A549 (cell line): Measurements from ENCODE around the gene RAD51B. TPM values are rescaled to one million over a fixed set of nuclear protein-coding genes. Genes with fewer than 3 reads are reported as not detected.
A peak's percentile ranks its signal among the peaks of the same experiment; 100 is the strongest.

Experiments used
- ATAC-seq, 2 experiments: fragments of 200-7000 bp in 1 of 2; fragments of >200 bp in 1 of 2; cut with Nextera tagmentation in 1 of 2; cut with Tn5 transposase in 1 of 2; 3 replicates each; pipeline versions ENCODE4 v1.8.0 to v1.9.1; 2018 to 2020; ENCODE audit warnings: mild to moderate bottlenecking in 1 of 2, moderate library complexity in 1 of 2
- CTCF ChIA-PET: fragments of 300-600 bp; sonication (Branson Sonifier 250); formaldehyde crosslinking; extraction: SDS; loops from one replicate; lab custom pipeline; 2021; ENCODE audit warnings: antibody characterized with exemption, inconsistent platforms; lab: Yijun Ruan, JAX
- POLR2A ChIA-PET: fragments of 350-600 bp; formaldehyde crosslinking; extraction: SDS; loops from one replicate; lab custom pipeline; 2021; ENCODE audit warnings: antibody characterized with exemption, inconsistent platforms; lab: Yijun Ruan, JAX
- DNase-seq, 2 experiments: peaks; one replicate each; pipeline versions ENCODE4 v3.0.0 to v3.0.0-alpha.2; 2011 to 2016; ENCODE audit warnings: low read depth in 1 of 2, low spot score in 1 of 2
- FAIRE-seq: peaks from 2 replicates; lab custom pipeline; 2011; peaks lifted over from hg19 to GRCh38; lab: Jason Lieb, UNC
- H3K27ac ChIP-seq, 2 experiments: fragments of >200 bp; sonication (Bioruptor Twin); formaldehyde crosslinking; 3 replicates each; pipeline ENCODE4 v1.5.1; 2016 to 2017
- H3K4me1 ChIP-seq: fragments of >200 bp; sonication (Bioruptor Twin); formaldehyde crosslinking; 3 replicates; pipeline ENCODE4 v1.6.1; 2016
- H3K4me2 ChIP-seq: fragments of >200 bp; sonication (Bioruptor Twin); formaldehyde crosslinking; 3 replicates; pipeline ENCODE4 v1.6.1; 2016
- H3K4me3 ChIP-seq: fragments of >200 bp; sonication (Bioruptor Twin); formaldehyde crosslinking; 3 replicates; pipeline ENCODE4 v1.5.1; 2016
- H3K9me3 ChIP-seq: fragments of >200 bp; sonication (Bioruptor Twin); formaldehyde crosslinking; 3 replicates; pipeline ENCODE4 v1.6.1; 2016
- BHLHE40 ChIP-seq: IDR thresholded peaks from 2 replicates; pipeline ENCODE4 v1.6.1; 2012; ENCODE audit warnings: low read depth, low read length, inconsistent platforms
- CBX2 ChIP-seq: fragments of 200-600 bp; sonication (generic); IDR thresholded peaks from 2 replicates; pipeline ENCODE4 v1.6.1; 2016; ENCODE audit warnings: low read depth, mild to moderate bottlenecking, borderline replicate concordance
- CBX8 ChIP-seq: fragments of 200-600 bp; sonication (generic); IDR thresholded peaks from 2 replicates; pipeline ENCODE4 v1.6.1; 2016
- CEBPB ChIP-seq, 2 experiments: fragments of >200 bp in 1 of 2; sonication (Bioruptor Twin) in 1 of 2; formaldehyde crosslinking in 1 of 2; IDR thresholded peaks; 2 replicates each; pipeline ENCODE4 v1.6.1; 2012 to 2016
- CHD2 ChIP-seq: fragments of 150-350 bp; IDR thresholded peaks from 2 replicates; pipeline ENCODE4 v1.6.1; 2014; ENCODE audit warnings: low read length; ENCODE audit not compliant: partially characterized antibody
- CHD4 ChIP-seq: fragments of 200-600 bp; sonication (generic); IDR thresholded peaks from 2 replicates; pipeline ENCODE4 v1.6.1; 2016; ENCODE audit warnings: antibody characterized with exemption, mild to moderate bottlenecking, borderline replicate concordance
- EHF ChIP-seq: fragments of 250-450 bp; sonication (Bioruptor Pico); IDR thresholded peaks from 2 replicates; pipeline ENCODE4 v1.5.0; 2020; ENCODE audit warnings: mild to moderate bottlenecking
- EHMT2 ChIP-seq: fragments of 200-600 bp; sonication (generic); IDR thresholded peaks from 2 replicates; pipeline ENCODE4 v1.6.1; 2016; ENCODE audit warnings: antibody characterized with exemption, low read depth, mild to moderate bottlenecking, moderate library complexity
- ESRRA ChIP-seq: fragments of 150-350 bp; IDR thresholded peaks from 2 replicates; pipeline ENCODE4 v1.6.1; 2014; ENCODE audit warnings: mild to moderate bottlenecking, low read length, borderline replicate concordance
- GATA3 ChIP-seq: IDR thresholded peaks from 2 replicates; pipeline ENCODE4 v1.6.1; 2012; ENCODE audit warnings: borderline replicate concordance
- HDAC2 ChIP-seq: fragments of 200-600 bp; sonication (generic); IDR thresholded peaks from 2 replicates; pipeline ENCODE4 v1.6.1; 2016
- HOXB5 ChIP-seq: fragments of 250-450 bp; sonication (Bioruptor Pico); IDR thresholded peaks from 2 replicates; pipeline ENCODE4 v1.5.0; 2020; ENCODE audit warnings: mild to moderate bottlenecking, moderate library complexity
- KDM1A ChIP-seq: fragments of 200-600 bp; sonication (generic); IDR thresholded peaks from 2 replicates; pipeline ENCODE4 v1.6.1; 2016; ENCODE audit warnings: low read depth, mild to moderate bottlenecking
- KDM5A ChIP-seq: fragments of 200-600 bp; sonication (generic); IDR thresholded peaks from 2 replicates; pipeline ENCODE4 v1.6.1; 2016; ENCODE audit warnings: antibody characterized with exemption, mild to moderate bottlenecking
- MAFK ChIP-seq: fragments of 450-650 bp; IDR thresholded peaks from 2 replicates; pipeline ENCODE4 v1.6.1; 2014; ENCODE audit not compliant: partially characterized antibody
- MYC ChIP-seq: IDR thresholded peaks from 2 replicates; pipeline ENCODE4 v1.6.1; 2012; ENCODE audit warnings: mild to moderate bottlenecking, inconsistent platforms, low read length, improper control_type of control experiment, borderline replicate concordance
- NPAS2 ChIP-seq: fragments of 250-450 bp; sonication (Bioruptor Pico); IDR thresholded peaks from 2 replicates; pipeline ENCODE4 v1.8.0; 2022; ENCODE audit warnings: mild to moderate bottlenecking, moderate library complexity, borderline replicate concordance
- PHF8 ChIP-seq: fragments of 200-600 bp; sonication (generic); IDR thresholded peaks from 2 replicates; pipeline ENCODE4 v1.6.1; 2016; ENCODE audit warnings: low read depth, mild to moderate bottlenecking, antibody characterized with exemption, moderate library complexity, borderline replicate concordance
- POLR2A ChIP-seq: IDR thresholded peaks from 2 replicates; pipeline ENCODE4 v1.6.1; 2012; ENCODE audit warnings: mild to moderate bottlenecking, low read length
- POLR2AphosphoS2 ChIP-seq: conservative IDR thresholded peaks from 2 replicates; pipeline ENCODE4 v1.6.1; 2012; ENCODE audit warnings: low read length, improper control_type of control experiment, inconsistent platforms
- RAD21 ChIP-seq, 2 experiments: fragments of >200 bp in 1 of 2; sonication (Bioruptor Twin) in 1 of 2; formaldehyde crosslinking in 1 of 2; IDR thresholded peaks in 1 of 2; conservative IDR thresholded peaks in 1 of 2; 2 replicates in 1 of 2; 3 replicates in 1 of 2; pipeline ENCODE4 v1.6.1; 2012 to 2018; ENCODE audit warnings: inconsistent platforms in 1 of 2
- RCOR1 ChIP-seq: fragments of 150-350 bp; IDR thresholded peaks from 2 replicates; pipeline ENCODE4 v1.6.1; 2014; ENCODE audit warnings: antibody characterized with exemption, low read length, low read depth
- TFCP2L1 ChIP-seq: fragments of 250-450 bp; sonication (Bioruptor Pico); IDR thresholded peaks from 2 replicates; pipeline ENCODE4 v1.5.0; 2021; ENCODE audit warnings: mild to moderate bottlenecking
- TP53 ChIP-seq: fragments of 250-450 bp; sonication (Bioruptor Pico); IDR thresholded peaks from 2 replicates; pipeline ENCODE4 v1.5.0; 2021; ENCODE audit warnings: mild to moderate bottlenecking, moderate library complexity
- USF2 ChIP-seq: fragments of 450-650 bp; IDR thresholded peaks from 2 replicates; pipeline ENCODE4 v1.6.1; 2014; ENCODE audit warnings: antibody characterized with exemption
- ZC3H11A ChIP-seq: fragments of 450-650 bp; IDR thresholded peaks from 2 replicates; pipeline ENCODE4 v1.6.1; 2014; ENCODE audit warnings: antibody characterized with exemption, mild to moderate bottlenecking
- ZNF302 ChIP-seq: fragments of 250-450 bp; sonication (Bioruptor Pico); IDR thresholded peaks from 2 replicates; pipeline ENCODE4 v1.9.0; 2021; ENCODE audit warnings: inconsistent platforms, mild to moderate bottlenecking, moderate library complexity
- ZSCAN20 ChIP-seq: fragments of 250-450 bp; sonication (Bioruptor Pico); IDR thresholded peaks from 2 replicates; pipeline ENCODE4 v1.8.0; 2022; ENCODE audit warnings: mild to moderate bottlenecking, moderate library complexity
- WGBS: methylation state at CpG from one replicate; pipeline ENCODE4 v1.1.6; 2017; ENCODE audit errors: missing lambda C conversion rate; 5-methylcytosine and 5-hydroxymethylcytosine counted together
- polyA plus RNA-seq, 4 experiments: library from polyadenylated mRNA; depleted of rRNA in 3 of 4; stranded (reverse); fragments of >200 nt; fragmentation: RNase III in 1 of 4; extraction: RNeasy Plus Mini Kit Qiagen cat#74134 plus additional on column Dnase treatment in 1 of 4; gene quantifications; 2 replicates in 3 of 4; 3 replicates in 1 of 4; pipeline ENCODE4 v1.2.3, GENCODE V29; 2011 to 2017
- TF ChIP-seq, protein P1 (sequence below): fragments of >200 bp; sonication (Bioruptor Twin); formaldehyde crosslinking; IDR thresholded peaks from 3 replicates; pipeline ENCODE4 v1.6.1; 2016
- TF ChIP-seq, protein P2 (sequence below): IDR thresholded peaks from 2 replicates; pipeline ENCODE4 v1.6.1; 2012
- TF ChIP-seq, protein P3 (sequence below): fragments of 250-450 bp; sonication (Bioruptor Pico); IDR thresholded peaks from 2 replicates; pipeline ENCODE4 v1.5.0; 2020; ENCODE audit warnings: low read depth, mild to moderate bottlenecking, moderate library complexity

Gene RAD51B
- polyA plus RNA-seq, 2 of the 4 experiments (the other 2 are of a cell fraction), result 7.2 to 10.8 TPM

DNA sequence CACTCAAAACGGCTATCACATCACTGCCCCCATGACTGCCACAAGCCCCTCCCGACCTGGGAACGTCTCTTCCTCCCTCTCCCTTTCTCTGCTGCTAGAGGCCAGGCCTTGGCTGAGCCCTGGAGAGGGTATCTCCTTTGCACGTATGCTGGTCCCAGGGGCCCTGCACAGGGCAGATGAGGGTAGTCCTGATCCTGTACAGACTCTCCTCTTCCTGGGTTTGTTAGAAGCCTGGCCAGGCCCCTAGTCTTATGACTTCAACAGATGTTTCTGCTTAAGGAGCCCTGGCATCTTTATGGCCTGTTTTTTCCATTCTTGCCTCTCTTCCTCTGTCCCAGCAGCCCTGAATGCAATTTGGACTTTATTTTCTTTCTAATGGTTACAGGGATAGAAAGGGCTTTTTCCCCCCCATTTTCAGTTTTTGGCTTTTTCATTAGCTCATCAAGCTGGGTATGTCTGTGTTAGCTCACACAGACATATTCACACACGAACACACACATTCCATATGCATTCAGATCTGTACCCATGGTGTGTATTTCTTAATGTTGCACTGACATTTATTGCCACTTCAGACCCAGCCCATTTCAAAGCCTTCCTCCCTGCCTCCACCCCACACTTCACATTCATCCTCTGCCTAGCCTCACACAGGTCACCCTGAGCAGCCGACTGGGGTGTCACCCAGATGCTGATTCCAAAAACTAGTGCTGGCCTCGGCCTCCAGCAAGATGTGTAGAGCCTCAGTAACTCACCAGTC, 770.0 kb downstream of the RAD51B start:
- H3K4me2 ChIP-seq, result no peak overlapping the region
- WGBS, result 83% methylated on average over 7 of the region's 7 CpGs
- no peak for ATAC-seq
- no peak for TF ChIP-seq RCOR1
- TF ChIP-seq POLR2AphosphoS2, result no peak
- no peak for TF ChIP-seq CBX2
- no peak for TF ChIP-seq TP53 (CRISPR knock-in tag)
- no peak for TF ChIP-seq HOXB5 (CRISPR knock-in tag)
- TF ChIP-seq, protein P1, sequence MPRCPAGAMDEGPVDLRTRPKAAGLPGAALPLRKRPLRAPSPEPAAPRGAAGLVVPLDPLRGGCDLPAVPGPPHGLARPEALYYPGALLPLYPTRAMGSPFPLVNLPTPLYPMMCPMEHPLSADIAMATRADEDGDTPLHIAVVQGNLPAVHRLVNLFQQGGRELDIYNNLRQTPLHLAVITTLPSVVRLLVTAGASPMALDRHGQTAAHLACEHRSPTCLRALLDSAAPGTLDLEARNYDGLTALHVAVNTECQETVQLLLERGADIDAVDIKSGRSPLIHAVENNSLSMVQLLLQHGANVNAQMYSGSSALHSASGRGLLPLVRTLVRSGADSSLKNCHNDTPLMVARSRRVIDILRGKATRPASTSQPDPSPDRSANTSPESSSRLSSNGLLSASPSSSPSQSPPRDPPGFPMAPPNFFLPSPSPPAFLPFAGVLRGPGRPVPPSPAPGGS, result no peak
- TF ChIP-seq EHMT2, result no peak
- no peak for TF ChIP-seq ZSCAN20 (CRISPR knock-in tag)
- no peak for TF ChIP-seq HDAC2
- TF ChIP-seq TFCP2L1, result no peak
- TF ChIP-seq KDM5A, result no peak
- TF ChIP-seq POLR2A, result no peak
- TF ChIP-seq MAFK, result no peak
- TF ChIP-seq KDM1A, result no peak
- TF ChIP-seq CHD2, result no peak
- TF ChIP-seq ESRRA, result no peak
- TF ChIP-seq, all 56 proteins: peak for 0
- H3K27ac ChIP-seq, result peak overlapping the region; percentile 32 to 75; a peak in 4 of 6 replicates
- POLR2A ChIA-PET, result no interaction called here
- no peaks in the 10 kb centered on the region for H3K9me3 ChIP-seq
- CTCF ChIA-PET, result interaction anchor here (0.6 to 2.0 kb wide), 4 partner anchors 13 to 656 kb away, joined by 3 to 8 read pairs (median 3); no protein-coding TSS in a partner anchor
- H3K4me3 ChIP-seq, result no peak overlapping the region
- peaks cover 25% of the 10 kb centered on the region for H3K4me1 ChIP-seq
- DNase-seq (no peak), FAIRE-seq (no peak)

GRCh38 chr14:68590201-68590522, 770.6 kb downstream of the RAD51B start:
- no peak for DNase-seq
- TF ChIP-seq USF2 (no peak), CHD4 (no peak), ZC3H11A (no peak), MAFK (no peak), POLR2AphosphoS2 (no peak), ZNF302 (CRISPR knock-in tag) (no peak), EHF (CRISPR knock-in tag) (no peak), CBX2 (no peak), NPAS2 (CRISPR knock-in tag) (no peak), CEBPB (IDR thresholded peaks at IDR 0.05) (no peak), BHLHE40 (no peak), MYC (no peak), PHF8 (no peak), GATA3 (no peak), RAD21 (conservative IDR thresholded peaks at IDR 0.05 in 1 of 2, IDR thresholded peaks at IDR 0.05 in 1 of 2) (no peak), RCOR1 (no peak), CBX8 (no peak)
- TF ChIP-seq, protein P2, sequence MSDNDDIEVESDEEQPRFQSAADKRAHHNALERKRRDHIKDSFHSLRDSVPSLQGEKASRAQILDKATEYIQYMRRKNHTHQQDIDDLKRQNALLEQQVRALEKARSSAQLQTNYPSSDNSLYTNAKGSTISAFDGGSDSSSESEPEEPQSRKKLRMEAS, result no peak
- TF ChIP-seq, protein P3, sequence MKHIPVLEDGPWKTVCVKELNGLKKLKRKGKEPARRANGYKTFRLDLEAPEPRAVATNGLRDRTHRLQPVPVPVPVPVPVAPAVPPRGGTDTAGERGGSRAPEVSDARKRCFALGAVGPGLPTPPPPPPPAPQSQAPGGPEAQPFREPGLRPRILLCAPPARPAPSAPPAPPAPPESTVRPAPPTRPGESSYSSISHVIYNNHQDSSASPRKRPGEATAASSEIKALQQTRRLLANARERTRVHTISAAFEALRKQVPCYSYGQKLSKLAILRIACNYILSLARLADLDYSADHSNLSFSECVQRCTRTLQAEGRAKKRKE, result no peak
- Histone ChIP-seq H3K27ac (peak overlapping the region in 1 of 2 experiments; percentile 75; a peak in 3 of 6 replicates), H3K4me2 (no peak overlapping the region), H3K9me3 (no peaks in the 10 kb centered on the region), H3K4me1 (peaks cover 27% of the 10 kb centered on the region), H3K4me3 (no peak overlapping the region)
- ChIA-PET POLR2A (no interaction called here), CTCF (interaction anchor here (0.6 to 1.0 kb wide), 2 partner anchors 13 to 360 kb away, joined by 3 read pairs; no protein-coding TSS in a partner anchor)
- FAIRE-seq, result no peak
- 90% methylated on average over 3 of the region's 3 CpGs for WGBS
- ATAC-seq, result no peak
